ENCODE results near the gene SKP2.

The SKP2 gene

GRCh38 chr5:36147681-36148080 is 4.2 kb upstream of the SKP2 start:
- no peaks in the 10 kb centered on the region for H4K20me1 ChIP-seq (ENCODE audit: insufficient read depth, low read length)
- H3K4me1 ChIP-seq (ENCODE audit: low read length), result peaks cover 6% of the 10 kb centered on the region; the same call in 1 of the 2 replicates
- H3K79me2 ChIP-seq (ENCODE audit: low read length), result peaks cover 19% of the 10 kb centered on the region
- no peak overlapping the region for H3K27ac ChIP-seq (ENCODE audit: low read length)
- no peaks in the 10 kb centered on the region for H3K27me3 ChIP-seq (ENCODE audit: low read depth, low read length)
- no peak overlapping the region for H2AFZ ChIP-seq (ENCODE audit: low read depth, low read length)
- H3K36me3 ChIP-seq (replicated peaks; ENCODE audit: low read depth, low read length), result no peaks in the 10 kb centered on the region
- TF ChIP-seq EZH2phosphoT487 (IDR thresholded peaks at IDR 0.05; ENCODE audit: low read depth), result no peak
- TF ChIP-seq, protein P1, sequence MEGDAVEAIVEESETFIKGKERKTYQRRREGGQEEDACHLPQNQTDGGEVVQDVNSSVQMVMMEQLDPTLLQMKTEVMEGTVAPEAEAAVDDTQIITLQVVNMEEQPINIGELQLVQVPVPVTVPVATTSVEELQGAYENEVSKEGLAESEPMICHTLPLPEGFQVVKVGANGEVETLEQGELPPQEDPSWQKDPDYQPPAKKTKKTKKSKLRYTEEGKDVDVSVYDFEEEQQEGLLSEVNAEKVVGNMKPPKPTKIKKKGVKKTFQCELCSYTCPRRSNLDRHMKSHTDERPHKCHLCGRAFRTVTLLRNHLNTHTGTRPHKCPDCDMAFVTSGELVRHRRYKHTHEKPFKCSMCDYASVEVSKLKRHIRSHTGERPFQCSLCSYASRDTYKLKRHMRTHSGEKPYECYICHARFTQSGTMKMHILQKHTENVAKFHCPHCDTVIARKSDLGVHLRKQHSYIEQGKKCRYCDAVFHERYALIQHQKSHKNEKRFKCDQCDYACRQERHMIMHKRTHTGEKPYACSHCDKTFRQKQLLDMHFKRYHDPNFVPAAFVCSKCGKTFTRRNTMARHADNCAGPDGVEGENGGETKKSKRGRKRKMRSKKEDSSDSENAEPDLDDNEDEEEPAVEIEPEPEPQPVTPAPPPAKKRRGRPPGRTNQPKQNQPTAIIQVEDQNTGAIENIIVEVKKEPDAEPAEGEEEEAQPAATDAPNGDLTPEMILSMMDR (IDR thresholded peaks at IDR 0.05; ENCODE audit: low read depth, low read length), result no peak
- H3K4me3 ChIP-seq (ENCODE audit: low read length), result no peak overlapping the region
- H3K9me3 ChIP-seq (ENCODE audit: insufficient read depth, low read length), result no peaks in the 10 kb centered on the region
- H3K9ac ChIP-seq (ENCODE audit: low read length), result no peak overlapping the region
- H3K4me2 ChIP-seq (ENCODE audit: low read length), result no peak overlapping the region

DNA sequence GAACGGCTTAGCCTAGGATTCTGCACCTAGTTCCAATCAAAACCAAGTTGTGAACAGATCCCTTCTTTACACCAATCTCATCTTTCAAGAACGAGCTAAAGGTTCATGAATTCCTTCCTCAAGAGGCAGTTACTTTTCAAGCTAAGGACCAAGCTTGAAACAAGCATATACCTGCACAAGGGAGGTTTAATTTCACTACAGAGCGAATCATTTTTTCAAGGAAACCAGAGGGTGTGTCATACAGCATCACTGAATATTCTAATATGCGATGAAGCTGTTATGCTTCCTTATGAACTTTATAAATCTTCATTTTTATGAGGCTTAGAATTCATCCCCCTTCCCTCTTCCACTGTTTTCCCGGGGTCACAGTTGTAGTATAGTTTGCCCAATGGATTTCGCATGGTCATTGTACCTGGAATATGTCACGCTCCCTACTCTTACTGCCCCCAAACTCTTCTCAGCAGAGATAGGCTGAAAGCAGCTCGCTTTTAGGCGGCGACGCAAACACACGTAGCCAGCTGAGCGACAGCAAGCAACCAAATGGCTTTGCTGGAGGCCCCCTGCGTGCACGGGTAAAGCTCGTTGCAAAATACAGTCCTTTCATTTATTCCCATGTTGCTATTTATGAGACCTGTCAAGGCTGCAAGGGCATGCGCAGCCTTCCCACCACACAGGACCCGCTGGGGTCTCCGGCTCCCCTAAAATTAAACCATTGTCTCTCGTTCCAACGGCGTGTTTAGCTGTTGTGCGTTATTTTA is 1.1 kb upstream of the SKP2 start:
- peak overlapping the region; percentile 97 for H3K4me3 ChIP-seq (ENCODE audit: low read length)
- H2AFZ ChIP-seq (ENCODE audit: low read depth, low read length), result peak overlapping the region; percentile 89
- H3K27me3 ChIP-seq (ENCODE audit: low read depth, low read length), result no peaks in the 10 kb centered on the region
- TF ChIP-seq, protein P1 (IDR thresholded peaks at IDR 0.05; ENCODE audit: low read depth, low read length), result no peak
- TF ChIP-seq EZH2phosphoT487 (IDR thresholded peaks at IDR 0.05; ENCODE audit: low read depth), result no peak
- H3K27ac ChIP-seq (ENCODE audit: low read length), result no peak overlapping the region
- H3K9ac ChIP-seq (ENCODE audit: low read length), result peak overlapping the region; percentile 82
- H3K79me2 ChIP-seq (ENCODE audit: low read length), result peaks cover 37% of the 10 kb centered on the region
- peaks cover 6% of the 10 kb centered on the region for H3K36me3 ChIP-seq (replicated peaks; ENCODE audit: low read depth, low read length)
- H3K9me3 ChIP-seq (ENCODE audit: insufficient read depth, low read length), result no peaks in the 10 kb centered on the region
- H3K4me2 ChIP-seq (ENCODE audit: low read length), result peak overlapping the region; percentile 88
- peaks cover 8% of the 10 kb centered on the region; the same call in 1 of the 2 replicates for H3K4me1 ChIP-seq (ENCODE audit: low read length)
- no peaks in the 10 kb centered on the region for H4K20me1 ChIP-seq (ENCODE audit: insufficient read depth, low read length)

GRCh38 chr5:36152324-36153297 is 700 bp downstream of the SKP2 start:
- Histone ChIP-seq H3K27ac (ENCODE audit: low read length) (peak overlapping the region; percentile 45), H2AFZ (ENCODE audit: low read depth, low read length) (peak overlapping the region; percentile 75), H3K27me3 (ENCODE audit: low read depth, low read length) (no peaks in the 10 kb centered on the region), H3K4me1 (ENCODE audit: low read length) (peaks cover 8% of the 10 kb centered on the region; the same call in 1 of the 2 replicates), H3K4me2 (ENCODE audit: low read length) (peak overlapping the region; percentile 88), H3K36me3 (replicated peaks; ENCODE audit: low read depth, low read length) (peaks cover 13% of the 10 kb centered on the region), H3K79me2 (ENCODE audit: low read length) (peaks cover 37% of the 10 kb centered on the region), H4K20me1 (ENCODE audit: insufficient read depth, low read length) (no peaks in the 10 kb centered on the region), H3K9ac (ENCODE audit: low read length) (peak overlapping the region; percentile 94), H3K9me3 (ENCODE audit: insufficient read depth, low read length) (no peaks in the 10 kb centered on the region), H3K4me3 (ENCODE audit: low read length) (peak overlapping the region; percentile 97)
- TF ChIP-seq EZH2phosphoT487 (IDR thresholded peaks at IDR 0.05; ENCODE audit: low read depth), result no peak
- TF ChIP-seq, protein P1 (IDR thresholded peaks at IDR 0.05; ENCODE audit: low read depth, low read length), result no peak

DNA sequence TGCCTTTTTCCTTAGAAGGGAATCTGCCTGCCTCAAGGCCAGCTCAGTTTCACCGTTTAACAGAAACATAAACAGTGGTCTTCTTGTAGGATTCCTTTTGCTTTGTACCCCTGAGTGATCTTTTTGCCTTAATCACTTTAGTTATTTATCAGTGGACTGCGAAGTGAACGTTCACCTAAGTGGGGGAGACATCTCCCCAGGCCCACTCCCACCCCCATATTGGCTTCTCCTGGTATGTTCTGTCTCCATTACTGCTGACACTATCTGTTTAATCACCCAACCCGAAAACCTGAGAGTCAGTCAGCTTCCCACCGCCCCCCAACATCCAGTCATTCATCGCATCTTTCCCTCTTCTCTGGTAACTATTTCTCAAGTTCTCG is 1.4 kb downstream of the SKP2 start:
- H2AFZ ChIP-seq (ENCODE audit: low read depth, low read length), result no peak overlapping the region
- H3K4me1 ChIP-seq (ENCODE audit: low read length), result peaks cover 8% of the 10 kb centered on the region; the same call in 1 of the 2 replicates
- peaks cover 42% of the 10 kb centered on the region for H3K79me2 ChIP-seq (ENCODE audit: low read length)
- TF ChIP-seq, protein P1 (IDR thresholded peaks at IDR 0.05; ENCODE audit: low read depth, low read length), result no peak
- no peak for TF ChIP-seq EZH2phosphoT487 (IDR thresholded peaks at IDR 0.05; ENCODE audit: low read depth)
- H3K4me3 ChIP-seq (ENCODE audit: low read length), result peak overlapping the region; percentile 97
- peak overlapping the region; percentile 88 for H3K4me2 ChIP-seq (ENCODE audit: low read length)
- no peaks in the 10 kb centered on the region for H4K20me1 ChIP-seq (ENCODE audit: insufficient read depth, low read length)
- H3K9me3 ChIP-seq (ENCODE audit: insufficient read depth, low read length), result no peaks in the 10 kb centered on the region
- H3K27me3 ChIP-seq (ENCODE audit: low read depth, low read length), result no peaks in the 10 kb centered on the region
- peak overlapping the region; percentile 94 for H3K9ac ChIP-seq (ENCODE audit: low read length)
- peaks cover 18% of the 10 kb centered on the region for H3K36me3 ChIP-seq (replicated peaks; ENCODE audit: low read depth, low read length)
- no peak overlapping the region for H3K27ac ChIP-seq (ENCODE audit: low read length)
